GM12878 (cell line): ENCODE results near the gene PIP4K2A. TPM values are rescaled to one million over a fixed set of nuclear protein-coding genes. Genes with fewer than 3 reads are reported as not detected.

Source experiments
- ATAC-seq: fragments of 200-7000 bp; cut with Tn5 transposase; 3 replicates; pipeline ENCODE4 v1.9.1; 2020; ENCODE audit warnings: mild to moderate bottlenecking, moderate library complexity
- BruUV-seq: library from RNA; stranded (reverse); fragments of 400-500 nt; replicated peaks from 2 replicates; lab custom pipeline; 2021; lab: Mats Ljungman, UMichigan
- CTCF ChIA-PET: fragments of 300-600 bp; sonication (Branson Sonifier 250); formaldehyde crosslinking; extraction: SDS; loops from one replicate; lab custom pipeline; 2021; ENCODE audit warnings: inconsistent platforms; lab: Yijun Ruan, JAX
- POLR2A ChIA-PET: fragments of 350-600 bp; formaldehyde crosslinking; extraction: SDS; loops from one replicate; lab custom pipeline; 2021; ENCODE audit warnings: inconsistent platforms; lab: Charles Lee
- RAD21 ChIA-PET: fragments of 300-600 bp; sonication (Branson Sonifier 250); formaldehyde crosslinking; loops from one replicate; lab custom pipeline; 2023; ENCODE audit warnings: antibody characterized with exemption; ENCODE audit not compliant: unreplicated experiment; lab: Charles Lee
- SMC1A ChIA-PET: fragments of 300-600 bp; sonication (Branson Sonifier 250); formaldehyde crosslinking; loops from one replicate; lab custom pipeline; 2023; ENCODE audit not compliant: unreplicated experiment, uncharacterized antibody; lab: Charles Lee
- DNase-seq: peaks from one replicate; pipeline ENCODE4 v3.0.0-alpha.2; 2011; ENCODE audit warnings: low read depth, low spot score
- FAIRE-seq: peaks from 3 replicates; lab custom pipeline; 2011; peaks lifted over from hg19 to GRCh38; lab: Jason Lieb, UNC
- H2AFZ ChIP-seq: 2 replicates; pipeline ENCODE4 v1.6.0; 2011; ENCODE audit warnings: low read depth, low read length, control low read depth; ENCODE audit not compliant: control insufficient read depth
- H3K27ac ChIP-seq: 2 replicates; pipeline ENCODE4 v1.5.1; 2011; ENCODE audit warnings: control low read depth; ENCODE audit not compliant: control insufficient read depth, insufficient read depth
- H3K27me3 ChIP-seq, 2 experiments: replicated peaks in 1 of 2; 2 replicates each; pipeline versions ENCODE4 v1.6.0 to v1.6.1; 2011; ENCODE audit warnings: low read length in 1 of 2; ENCODE audit not compliant: control insufficient read depth in 2 of 2, insufficient read depth in 2 of 2
- H3K36me3 ChIP-seq, 2 experiments: 2 replicates each; pipeline ENCODE4 v1.5.1; 2011; ENCODE audit warnings: low read length in 1 of 2; ENCODE audit not compliant: control insufficient read depth in 2 of 2, insufficient read depth in 2 of 2
- H3K4me1 ChIP-seq: 2 replicates; pipeline ENCODE4 v1.6.1; 2011; ENCODE audit warnings: mild to moderate bottlenecking, low read length, moderate library complexity, mixed read lengths; ENCODE audit not compliant: control insufficient read depth, insufficient read depth
- H3K4me2 ChIP-seq: 2 replicates; pipeline ENCODE4 v1.6.0; 2011; ENCODE audit warnings: control low read depth; ENCODE audit not compliant: control insufficient read depth, insufficient read depth
- H3K4me3 ChIP-seq: fragments of 200-600 bp; sonication (generic); 2 replicates; pipeline ENCODE4 v1.5.1; 2016
- H3K79me2 ChIP-seq: 2 replicates; pipeline ENCODE4 v1.6.0; 2011; ENCODE audit warnings: low read length; ENCODE audit not compliant: control insufficient read depth, insufficient read depth
- H3K9ac ChIP-seq: 2 replicates; pipeline ENCODE4 v1.8.0; 2011; ENCODE audit warnings: low read length, control low read depth, mixed read lengths; ENCODE audit not compliant: control insufficient read depth, insufficient read depth
- H3K9me3 ChIP-seq: replicated peaks from 3 replicates; pipeline ENCODE4 v1.5.1; 2011; ENCODE audit warnings: mild to moderate bottlenecking, low read length; ENCODE audit not compliant: control insufficient read depth, insufficient read depth
- H4K20me1 ChIP-seq: 2 replicates; pipeline ENCODE4 v1.6.0; 2011; ENCODE audit not compliant: control insufficient read depth, insufficient read depth
- BRCA1 ChIP-seq: IDR thresholded peaks from 2 replicates; pipeline ENCODE4 v1.6.1; 2011; ENCODE audit warnings: low read depth, low read length, improper control_type of control experiment
- CBFB ChIP-seq: IDR thresholded peaks from 2 replicates; pipeline ENCODE4 v1.6.1; 2016; ENCODE audit warnings: antibody characterized with exemption, low read depth
- EED ChIP-seq: sonication (generic); IDR thresholded peaks from 2 replicates; pipeline ENCODE4 v1.6.1; 2016; ENCODE audit warnings: antibody characterized with exemption, low read depth
- IKZF1 ChIP-seq: fragments of 450-650 bp; conservative IDR thresholded peaks from 2 replicates; pipeline ENCODE4 v1.6.1; 2017; ENCODE audit warnings: antibody characterized with exemption, mild to moderate bottlenecking
- JUNB ChIP-seq: IDR thresholded peaks from 2 replicates; pipeline ENCODE4 v1.6.1; 2016; ENCODE audit warnings: antibody characterized with exemption, mild to moderate bottlenecking
- KDM1A ChIP-seq: fragments of 200-600 bp; sonication (generic); IDR thresholded peaks from 2 replicates; pipeline ENCODE4 v1.6.1; 2016; ENCODE audit warnings: borderline replicate concordance
- MTA3 ChIP-seq: IDR thresholded peaks from 2 replicates; pipeline ENCODE4 v1.6.1; 2012; ENCODE audit warnings: low read length, inconsistent platforms, borderline replicate concordance
- NFYA ChIP-seq: IDR thresholded peaks from 2 replicates; pipeline ENCODE4 v1.6.1; 2011; ENCODE audit warnings: low read depth, mild to moderate bottlenecking, low read length, improper control_type of control experiment, borderline replicate concordance
- PML ChIP-seq: IDR thresholded peaks from 2 replicates; pipeline ENCODE4 v1.6.1; 2012; ENCODE audit warnings: low read length, inconsistent platforms
- SUPT20H ChIP-seq: IDR thresholded peaks from 2 replicates; pipeline ENCODE4 v1.6.1; 2011; ENCODE audit warnings: low read depth, mild to moderate bottlenecking, low read length, moderate library complexity, borderline replicate concordance; ENCODE audit not compliant: control insufficient read depth
- ZNF384 ChIP-seq: IDR thresholded peaks from 2 replicates; pipeline ENCODE4 v1.6.1; 2012; ENCODE audit warnings: low read depth, mild to moderate bottlenecking, low read length, improper control_type of control experiment, borderline replicate concordance
- WGBS: methylation state at CpG from one replicate; pipeline ENCODE4 v1.1.6; 2016; ENCODE audit warnings: low lambda C conversion rate; ENCODE audit not compliant: insufficient replicate concordance, insufficient coverage; ENCODE audit errors: missing lambda C conversion rate; 5-methylcytosine and 5-hydroxymethylcytosine counted together
- in situ Hi-C: fragments of 300-500 bp; cut with MboI; formaldehyde crosslinking; loops from 9 replicates; pipeline ENCODE4 v1.14.3; 2018; ENCODE audit warnings: mixed read lengths
- intact Hi-C: fragments of 100-400 bp; cut with micrococcal nuclease; formaldehyde crosslinking; loops from one replicate; pipeline ENCODE4 v1.14.2; 2022; ENCODE audit not compliant: unreplicated experiment
- polyA plus RNA-seq, 11 experiments: library from polyadenylated mRNA; depleted of rRNA in 4 of 11; unstranded in 6 of 11; stranded (reverse) in 5 of 11; fragments of >200 nt; fragmentation: Nextera tagmentation in 4 of 11; fragmentation: Illumina TruSeq in 1 of 11; extraction: Ambion mirVana in 4 of 11; extraction: Trizol in 1 of 11; gene quantifications; 1 replicate in 1 of 11; 2 replicates in 10 of 11; pipeline versions ENCODE4 v1.2.1 to v1.2.3, GENCODE V29; 2011 to 2016; ENCODE audit warnings: inconsistent platforms in 2 of 11, missing spikeins in 2 of 11, low read depth in 1 of 11
- total RNA-seq, 4 experiments: library from RNA; depleted of rRNA in 3 of 4; stranded (reverse); fragments of >200 nt in 3 of 4; fragmentation: Illumina TruSeq in 1 of 4; extraction: Trizol in 1 of 4; gene quantifications; 2 replicates each; pipeline versions ENCODE4 v1.2.1 to v1.2.3, GENCODE V29; 2013 to 2021
- TF ChIP-seq, protein P1 (sequence below): fragments of 450-650 bp; IDR thresholded peaks from 2 replicates; pipeline ENCODE4 v1.6.1; 2018; ENCODE audit warnings: mild to moderate bottlenecking, low read depth, moderate library complexity; ENCODE audit not compliant: partially characterized antibody

PIP4K2A gene
- total and polyA plus RNA-seq, 10 of the 15 experiments (the other 5 are each of a cell fraction or from before 2014, with no cell fraction given) = 54.3 to 139 (median 84.4) TPM

DNA sequence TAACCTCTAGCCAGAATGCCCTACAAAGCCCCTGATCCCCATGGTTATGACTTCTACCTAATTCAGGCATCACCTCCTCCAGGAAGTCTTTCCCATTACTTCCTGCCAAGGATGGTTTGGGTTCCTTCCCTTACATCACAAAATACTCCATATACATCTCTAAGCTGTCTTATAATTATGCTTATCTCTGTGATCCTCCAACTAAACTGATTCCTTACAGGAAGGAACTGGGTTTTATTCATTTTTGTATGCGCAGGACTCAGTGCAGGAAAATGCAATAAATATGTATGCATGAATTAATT is 41.3 kb downstream of the PIP4K2A start:
- intact Hi-C loops (no loop called here), in situ Hi-C loops (no loop called here)
- FAIRE-seq = no peak
- Histone ChIP-seq H3K27me3 (no peaks in the 10 kb centered on the region), H3K4me3 (no peak overlapping the region), H3K4me1 (peaks cover 7% of the 10 kb centered on the region), H3K79me2 (peaks cover 93% of the 10 kb centered on the region), H4K20me1 (no peaks in the 10 kb centered on the region), H3K4me2 (no peak overlapping the region), H3K36me3 (peaks cover 1 to 2% of the 10 kb centered on the region in 2 experiments; a peak in 2 of 4 replicates), H2AFZ (no peak overlapping the region), H3K9me3 (no peaks in the 10 kb centered on the region), H3K27ac (no peak overlapping the region), H3K9ac (no peak overlapping the region)
- 100% methylated on average over 1 of the region's 1 CpG for WGBS
- TF ChIP-seq CBFB = no peak
- no peak for TF ChIP-seq BRCA1
- TF ChIP-seq SUPT20H = no peak
- TF ChIP-seq EED = no peak
- TF ChIP-seq PML = no peak
- no peak for TF ChIP-seq JUNB
- TF ChIP-seq KDM1A = no peak
- TF ChIP-seq, protein P1, sequence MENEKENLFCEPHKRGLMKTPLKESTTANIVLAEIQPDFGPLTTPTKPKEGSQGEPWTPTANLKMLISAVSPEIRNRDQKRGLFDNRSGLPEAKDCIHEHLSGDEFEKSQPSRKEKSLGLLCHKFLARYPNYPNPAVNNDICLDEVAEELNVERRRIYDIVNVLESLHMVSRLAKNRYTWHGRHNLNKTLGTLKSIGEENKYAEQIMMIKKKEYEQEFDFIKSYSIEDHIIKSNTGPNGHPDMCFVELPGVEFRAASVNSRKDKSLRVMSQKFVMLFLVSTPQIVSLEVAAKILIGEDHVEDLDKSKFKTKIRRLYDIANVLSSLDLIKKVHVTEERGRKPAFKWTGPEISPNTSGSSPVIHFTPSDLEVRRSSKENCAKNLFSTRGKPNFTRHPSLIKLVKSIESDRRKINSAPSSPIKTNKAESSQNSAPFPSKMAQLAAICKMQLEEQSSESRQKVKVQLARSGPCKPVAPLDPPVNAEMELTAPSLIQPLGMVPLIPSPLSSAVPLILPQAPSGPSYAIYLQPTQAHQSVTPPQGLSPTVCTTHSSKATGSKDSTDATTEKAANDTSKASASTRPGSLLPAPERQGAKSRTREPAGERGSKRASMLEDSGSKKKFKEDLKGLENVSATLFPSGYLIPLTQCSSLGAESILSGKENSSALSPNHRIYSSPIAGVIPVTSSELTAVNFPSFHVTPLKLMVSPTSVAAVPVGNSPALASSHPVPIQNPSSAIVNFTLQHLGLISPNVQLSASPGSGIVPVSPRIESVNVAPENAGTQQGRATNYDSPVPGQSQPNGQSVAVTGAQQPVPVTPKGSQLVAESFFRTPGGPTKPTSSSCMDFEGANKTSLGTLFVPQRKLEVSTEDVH = no peak
- no peak for TF ChIP-seq MTA3
- no peak for TF ChIP-seq IKZF1
- TF ChIP-seq ZNF384 = no peak
- no peak for TF ChIP-seq NFYA
- ChIA-PET CTCF (interaction anchor here (0.6 to 0.8 kb wide), 2 partner anchors 32 to 99 kb away, joined by 3 read pairs; no protein-coding TSS in a partner anchor), RAD21 (interaction anchor here (1.0 to 1.1 kb wide), 2 partner anchors 41 to 68 kb away, joined by 3 read pairs; partner anchors contain the start of gene PIP4K2A), SMC1A (interaction anchor here (1.6 to 8.4 kb wide), 3 partner anchors 8 to 39 kb away, joined by 3 to 107 read pairs (median 4); no protein-coding TSS in a partner anchor), POLR2A (interaction anchor here (0.8 kb wide), 1 partner anchor 15 kb away, joined by 3 read pairs; no protein-coding TSS in a partner anchor)
- no TSS peak for BruUV-seq
- no peak for ATAC-seq
- DNase-seq = no peak
